Neural progenitor cell (in vitro differentiated cells): ENCODE results near the gene HBG2. TPM values are rescaled to one million over a fixed set of nuclear protein-coding genes. Genes with fewer than 3 reads are reported as not detected.
"Not testable (repeated sequence)": the region's sequence is repeated elsewhere in the genome, so short reads cannot be mapped to it uniquely, and the experiment has no call there.

ENCODE experiments used
- DNase-seq: peaks from one replicate; pipeline ENCODE4 v3.0.0-alpha.2; 2016; ENCODE audit warnings: low spot score
- H2AFZ ChIP-seq: fragments of 200-600 bp; sonication (generic); replicated peaks from 2 replicates; pipeline ENCODE4 v1.6.1; 2016; ENCODE audit warnings: antibody characterized with exemption
- H3F3A ChIP-seq: fragments of 200-600 bp; sonication (generic); 2 replicates; pipeline ENCODE4 v1.6.1; 2016; ENCODE audit warnings: antibody characterized with exemption, low read depth
- H3K27ac ChIP-seq: fragments of 200-600 bp; sonication (generic); 2 replicates; pipeline ENCODE4 v1.5.1; 2016; ENCODE audit warnings: mild to moderate bottlenecking
- H3K27me3 ChIP-seq: fragments of 200-600 bp; sonication (generic); 2 replicates; pipeline ENCODE4 v1.6.1; 2016; ENCODE audit warnings: mild to moderate bottlenecking, moderate library complexity
- H3K36me3 ChIP-seq: fragments of 200-600 bp; sonication (generic); 2 replicates; pipeline ENCODE4 v1.5.1; 2016
- H3K4me1 ChIP-seq: fragments of 200-600 bp; sonication (generic); 2 replicates; pipeline ENCODE4 v1.6.1; 2016; ENCODE audit warnings: mixed run types
- H3K4me2 ChIP-seq: fragments of 200-600 bp; sonication (generic); 2 replicates; pipeline ENCODE4 v1.6.1; 2016
- H3K4me3 ChIP-seq: fragments of 200-600 bp; sonication (generic); 2 replicates; pipeline ENCODE4 v1.5.1; 2016
- H3K79me2 ChIP-seq: fragments of 200-600 bp; sonication (generic); 2 replicates; pipeline ENCODE4 v1.6.1; 2016; ENCODE audit warnings: low read depth
- H3K9ac ChIP-seq: fragments of 200-600 bp; sonication (generic); 2 replicates; pipeline ENCODE4 v1.6.1; 2016
- H3K9me3 ChIP-seq: fragments of 200-600 bp; sonication (generic); 2 replicates; pipeline ENCODE4 v1.5.1; 2016; ENCODE audit warnings: low read depth
- H4K20me1 ChIP-seq: fragments of 200-600 bp; sonication (generic); 2 replicates; pipeline ENCODE4 v1.6.1; 2016; ENCODE audit warnings: low read depth
- H3K27ac Mint-ChIP-seq: 3 replicates; pipeline ENCODE4 v1.8.0; 2021; ENCODE audit warnings: mixed read lengths
- H3K27me3 Mint-ChIP-seq: 2 replicates; pipeline ENCODE4 v1.8.0; 2022; ENCODE audit warnings: low read depth, mild to moderate bottlenecking, inconsistent platforms, moderate library complexity, mixed read lengths; ENCODE audit not compliant: insufficient read depth
- H3K36me3 Mint-ChIP-seq: 3 replicates; pipeline ENCODE4 v1.8.0; 2021; ENCODE audit warnings: mixed read lengths
- H3K4me1 Mint-ChIP-seq: 3 replicates; pipeline ENCODE4 v1.8.0; 2021; ENCODE audit warnings: mixed read lengths
- H3K4me3 Mint-ChIP-seq: 3 replicates; pipeline ENCODE4 v1.8.0; 2021; ENCODE audit warnings: mild to moderate bottlenecking, moderate library complexity, mixed read lengths
- H3K9me3 Mint-ChIP-seq: 3 replicates; pipeline ENCODE4 v1.8.0; 2020; ENCODE audit warnings: mixed read lengths
- EZH2 ChIP-seq: fragments of 200-600 bp; sonication (generic); IDR thresholded peaks from 2 replicates; pipeline ENCODE4 v1.6.1; 2017; ENCODE audit warnings: antibody characterized with exemption, mild to moderate bottlenecking, moderate library complexity
- EZH2phosphoT487 ChIP-seq: fragments of 200-600 bp; sonication (generic); IDR thresholded peaks from 2 replicates; pipeline ENCODE4 v1.6.1; 2017; ENCODE audit warnings: antibody characterized with exemption
- total RNA-seq: library from RNA; depleted of rRNA; stranded (reverse); fragments of >200 nt; gene quantifications from 2 replicates; pipeline ENCODE4 v1.2.3, GENCODE V29; 2015; ENCODE audit warnings: low replicate concordance
- TF ChIP-seq, protein P1 (sequence below): fragments of 200-600 bp; sonication (generic); IDR thresholded peaks from 2 replicates; pipeline ENCODE4 v1.5.1; 2017; ENCODE audit warnings: antibody characterized with exemption, mild to moderate bottlenecking

HBG2 gene
- total RNA-seq = not detected in 2 replicates

- not testable (repeated sequence) for H2AFZ ChIP-seq, H3K9me3 Mint-ChIP-seq, H3K36me3 ChIP-seq, H3K27me3 Mint-ChIP-seq, DNase-seq, H3F3A ChIP-seq, H3K4me2 ChIP-seq, H3K27ac Mint-ChIP-seq, H3K79me2 ChIP-seq, H4K20me1 ChIP-seq, H3K9me3 ChIP-seq, H3K27ac ChIP-seq, H3K4me3 Mint-ChIP-seq, H3K36me3 Mint-ChIP-seq, H3K4me1 ChIP-seq, H3K9ac ChIP-seq, H3K27me3 ChIP-seq, H3K4me3 ChIP-seq
- peaks cover 17% of the 10 kb centered on the region for H3K4me1 Mint-ChIP-seq
Observed at GRCh38 chr11:5254646-5255413, at the start of gene HBG2. Gene HBG2 (minus strand): TSS chr11:5254781. CDS start chr11:5254728, 53 bp downstream.

GRCh38 chr11:5304046-5304445 is 49.5 kb upstream of the HBG2 start:
- Histone ChIP-seq H3K4me2 (no peak overlapping the region), H3K4me1 (no peaks in the 10 kb centered on the region), H3K9me3 (no peaks in the 10 kb centered on the region), H4K20me1 (no peaks in the 10 kb centered on the region), H2AFZ (no peak overlapping the region), H3K27me3 (no peaks in the 10 kb centered on the region), H3K36me3 (no peaks in the 10 kb centered on the region), H3F3A (no peaks in the 10 kb centered on the region), H3K27ac (no peak overlapping the region), H3K4me3 (no peak overlapping the region), H3K79me2 (no peaks in the 10 kb centered on the region), H3K9ac (no peak overlapping the region)
- Mint-ChIP-seq H3K4me1 (no peaks in the 10 kb centered on the region), H3K36me3 (no peaks in the 10 kb centered on the region), H3K27me3 (no peaks in the 10 kb centered on the region), H3K4me3 (no peak overlapping the region), H3K27ac (no peak overlapping the region), H3K9me3 (no peaks in the 10 kb centered on the region)
- TF ChIP-seq EZH2 (no peak), EZH2phosphoT487 (no peak)
- TF ChIP-seq, protein P1, sequence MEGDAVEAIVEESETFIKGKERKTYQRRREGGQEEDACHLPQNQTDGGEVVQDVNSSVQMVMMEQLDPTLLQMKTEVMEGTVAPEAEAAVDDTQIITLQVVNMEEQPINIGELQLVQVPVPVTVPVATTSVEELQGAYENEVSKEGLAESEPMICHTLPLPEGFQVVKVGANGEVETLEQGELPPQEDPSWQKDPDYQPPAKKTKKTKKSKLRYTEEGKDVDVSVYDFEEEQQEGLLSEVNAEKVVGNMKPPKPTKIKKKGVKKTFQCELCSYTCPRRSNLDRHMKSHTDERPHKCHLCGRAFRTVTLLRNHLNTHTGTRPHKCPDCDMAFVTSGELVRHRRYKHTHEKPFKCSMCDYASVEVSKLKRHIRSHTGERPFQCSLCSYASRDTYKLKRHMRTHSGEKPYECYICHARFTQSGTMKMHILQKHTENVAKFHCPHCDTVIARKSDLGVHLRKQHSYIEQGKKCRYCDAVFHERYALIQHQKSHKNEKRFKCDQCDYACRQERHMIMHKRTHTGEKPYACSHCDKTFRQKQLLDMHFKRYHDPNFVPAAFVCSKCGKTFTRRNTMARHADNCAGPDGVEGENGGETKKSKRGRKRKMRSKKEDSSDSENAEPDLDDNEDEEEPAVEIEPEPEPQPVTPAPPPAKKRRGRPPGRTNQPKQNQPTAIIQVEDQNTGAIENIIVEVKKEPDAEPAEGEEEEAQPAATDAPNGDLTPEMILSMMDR = no peak
- DNase-seq = no peak

DNA sequence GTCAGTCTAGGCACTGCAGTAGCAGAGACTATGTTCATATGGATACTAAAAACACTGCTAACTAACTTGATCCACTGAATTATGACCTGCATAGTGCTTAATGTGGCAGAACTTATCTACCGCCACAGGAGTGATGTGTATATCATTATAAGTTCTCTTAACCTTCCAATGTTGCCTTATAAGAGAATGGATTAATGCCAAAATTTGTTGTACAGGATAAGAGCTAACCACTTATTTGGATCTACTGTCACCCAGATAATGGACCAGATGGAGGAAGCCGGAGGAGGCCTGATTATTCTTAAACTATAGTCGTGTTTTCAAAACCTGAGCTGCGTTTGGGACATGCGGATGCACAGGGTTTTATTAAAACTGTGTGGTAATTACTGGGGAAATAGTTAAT is 49.0 kb upstream of the HBG2 start:
- Histone ChIP-seq H3K36me3 (no peaks in the 10 kb centered on the region), H3K27me3 (no peaks in the 10 kb centered on the region), H3K4me2 (no peak overlapping the region), H3K9me3 (no peaks in the 10 kb centered on the region), H3K27ac (no peak overlapping the region), H4K20me1 (no peaks in the 10 kb centered on the region), H3K4me3 (no peak overlapping the region), H3K4me1 (no peaks in the 10 kb centered on the region), H2AFZ (no peak overlapping the region), H3K79me2 (no peaks in the 10 kb centered on the region), H3K9ac (no peak overlapping the region), H3F3A (no peaks in the 10 kb centered on the region)
- Mint-ChIP-seq H3K4me3 (no peak overlapping the region), H3K36me3 (no peaks in the 10 kb centered on the region), H3K27me3 (no peaks in the 10 kb centered on the region), H3K4me1 (no peaks in the 10 kb centered on the region), H3K9me3 (no peaks in the 10 kb centered on the region), H3K27ac (no peak overlapping the region)
- DNase-seq = no peak
- TF ChIP-seq EZH2 (no peak), EZH2phosphoT487 (no peak)
- TF ChIP-seq, protein P1 = no peak

- H3K27me3 Mint-ChIP-seq = no peaks in the 10 kb centered on the region
- no peak within 1 kb of the TSS for H3K4me3 Mint-ChIP-seq
- Histone ChIP-seq H3K79me2 (no peaks in the 10 kb centered on the region), H2AFZ (no peak within 1 kb of the TSS), H3K9me3 (no peaks in the 10 kb centered on the region), H3K36me3 (no peaks in the 10 kb centered on the region), H3K4me3 (no peak within 1 kb of the TSS), H4K20me1 (no peaks in the 10 kb centered on the region), H3K9ac (no peak within 1 kb of the TSS), H3K27me3 (no peaks in the 10 kb centered on the region), H3K27ac (no peak within 1 kb of the TSS), H3K4me2 (no peak within 1 kb of the TSS), H3K4me1 (no peaks in the 10 kb centered on the region), H3F3A (no peaks in the 10 kb centered on the region)
- no peaks in the 10 kb centered on the region for H3K4me1 Mint-ChIP-seq
- DNase-seq = no peak
- H3K36me3 Mint-ChIP-seq = no peaks in the 10 kb centered on the region
- no peak within 1 kb of the TSS for H3K27ac Mint-ChIP-seq
- TF ChIP-seq EZH2phosphoT487 (no peak), EZH2 (no peak)
- TF ChIP-seq, protein P1 = no peak
- no peaks in the 10 kb centered on the region for H3K9me3 Mint-ChIP-seq
Observed at GRCh38 chr11:5301846-5302245, 47.3 kb upstream of the HBG2 start, which contains the start of gene OR51B4. Gene OR51B4 (minus strand): TSS chr11:5301946. CDS start chr11:5301946, 0 bp downstream.
